Fibroblast of skin of left quadriceps (primary cell): ENCODE data around the gene FAM131B.

Experiments
- DNase-seq, 2 experiments: peaks; one replicate each; pipeline ENCODE4 v3.0.0-alpha.2; 2013; ENCODE audit warnings: low read depth in 2 of 2

Gene FAM131B

DNA sequence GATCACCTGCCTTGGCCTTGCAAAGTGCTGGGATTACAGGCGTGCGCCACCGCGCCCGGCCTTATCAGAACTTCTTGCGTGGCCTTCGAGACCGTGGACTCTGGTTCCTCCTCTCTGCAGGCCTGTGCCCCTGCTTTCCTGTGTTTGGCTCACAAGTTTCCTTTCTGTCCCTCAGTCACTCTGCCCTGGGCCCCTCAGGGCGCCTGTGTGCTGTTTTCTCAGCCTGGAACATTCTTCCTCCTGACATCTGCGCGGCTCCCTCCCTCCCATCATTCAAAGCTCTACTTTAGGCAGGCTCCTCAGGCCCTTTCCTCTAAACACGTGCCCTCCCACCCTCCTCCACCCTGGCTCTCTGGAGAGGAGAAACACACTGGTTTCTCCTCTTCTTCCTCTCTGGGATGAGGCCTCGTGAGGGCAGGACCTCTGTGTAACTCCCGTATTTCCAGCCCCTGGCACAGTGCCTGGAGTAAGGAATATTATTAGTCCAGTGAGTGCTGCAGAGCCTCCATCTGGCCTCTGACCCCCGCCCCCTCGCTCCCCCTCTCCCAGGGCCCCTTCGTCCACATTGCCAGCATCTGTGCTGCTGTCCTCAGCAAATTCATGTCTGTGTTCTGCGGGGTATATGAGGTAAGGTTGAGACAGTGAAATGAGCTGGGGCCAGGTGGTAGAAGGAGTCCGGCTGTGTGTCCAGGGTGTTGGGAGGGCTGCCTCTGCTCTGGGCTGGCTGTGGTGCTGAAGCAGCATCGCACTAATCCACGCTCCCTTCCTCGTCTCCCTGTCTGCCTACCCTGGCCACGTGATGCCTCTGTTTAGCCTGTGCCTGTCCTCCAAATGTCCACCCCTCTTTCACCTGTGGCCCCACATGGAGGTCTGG, 39.5 kb downstream of the FAM131B start:
- no peak for DNase-seq

DNA sequence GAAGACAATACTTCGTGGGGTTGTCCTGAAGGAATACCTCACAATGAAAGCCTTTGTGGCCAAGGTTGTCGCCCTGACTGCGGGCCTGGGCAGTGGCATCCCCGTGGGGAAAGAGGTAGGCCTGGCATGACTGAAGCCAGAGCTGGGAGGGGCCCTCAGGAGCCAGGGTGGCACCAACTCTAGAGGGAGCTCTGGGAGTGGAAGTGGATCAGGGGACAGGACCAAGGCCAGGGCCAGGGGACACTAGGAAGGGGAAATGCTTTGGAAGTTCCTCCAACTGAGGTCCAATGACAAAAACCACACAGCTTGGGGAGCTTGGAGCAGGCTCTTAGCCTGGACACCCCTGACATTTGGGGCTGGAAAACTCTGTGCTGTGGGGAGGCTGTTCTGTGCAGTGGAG, 40.8 kb downstream of the FAM131B start:
- DNase-seq, result no peak

DNA sequence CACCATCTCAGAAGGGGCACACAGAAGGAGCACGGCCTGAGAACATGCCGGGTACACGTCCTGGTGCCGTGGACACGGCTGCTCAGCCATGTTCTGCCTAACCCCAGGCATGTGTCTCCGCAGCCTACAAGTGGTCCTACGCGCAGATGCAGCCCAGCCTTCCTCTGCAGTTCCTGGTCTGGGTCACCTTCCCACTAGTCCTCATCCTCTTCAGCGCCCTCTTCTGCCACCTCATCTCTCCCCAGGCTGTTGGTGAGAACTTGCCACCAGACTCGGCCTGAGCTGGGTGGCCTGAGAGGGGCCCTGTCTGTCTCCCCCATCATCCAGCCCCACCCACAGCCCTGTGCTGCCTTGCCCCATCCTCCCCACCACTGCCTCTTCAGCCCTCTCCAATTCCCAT, 41.3 kb downstream of the FAM131B start:
- no peak for DNase-seq

DNA sequence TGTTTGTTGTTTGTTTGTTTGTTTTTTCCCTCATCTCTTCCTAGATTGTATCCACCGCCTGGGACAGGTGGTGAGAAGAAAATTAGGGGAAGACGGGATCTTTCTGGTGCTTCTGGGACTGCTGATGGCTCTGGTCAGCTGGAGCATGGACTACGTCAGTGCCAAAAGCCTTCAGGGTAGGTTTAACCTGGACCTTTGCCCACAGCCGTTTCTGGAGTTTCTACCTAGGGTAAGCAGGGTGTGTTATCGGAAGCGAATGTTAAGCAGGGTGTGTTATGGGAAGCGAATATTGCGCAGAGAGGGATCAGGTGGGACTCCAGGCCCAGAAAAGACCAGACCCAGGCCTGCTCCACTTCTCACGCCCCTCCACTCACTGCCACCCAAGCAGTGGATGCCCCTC, 41.9 kb downstream of the FAM131B start:
- DNase-seq, result no peak

DNA sequence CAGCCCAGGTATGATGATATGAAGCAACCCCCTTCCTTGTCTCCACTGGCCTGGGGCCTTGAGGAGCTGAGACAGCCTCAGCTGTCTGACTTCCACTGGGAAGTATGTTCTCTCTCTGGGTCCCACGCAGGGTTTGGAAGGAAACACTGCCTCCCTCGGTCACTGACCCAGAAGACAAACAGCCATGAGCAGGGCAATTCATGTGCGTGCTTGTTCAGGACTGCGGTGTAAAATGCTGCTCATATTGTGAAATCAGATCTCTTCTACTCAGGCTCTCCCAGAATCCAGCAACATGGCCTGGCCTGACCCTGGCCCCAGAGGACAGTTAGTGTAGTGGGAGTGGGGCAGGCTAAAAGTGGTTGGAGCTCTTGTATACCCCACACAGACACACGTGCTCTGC, 43.9 kb downstream of the FAM131B start:
- peak in 1 of 2 experiments; percentile 18 for DNase-seq

DNA sequence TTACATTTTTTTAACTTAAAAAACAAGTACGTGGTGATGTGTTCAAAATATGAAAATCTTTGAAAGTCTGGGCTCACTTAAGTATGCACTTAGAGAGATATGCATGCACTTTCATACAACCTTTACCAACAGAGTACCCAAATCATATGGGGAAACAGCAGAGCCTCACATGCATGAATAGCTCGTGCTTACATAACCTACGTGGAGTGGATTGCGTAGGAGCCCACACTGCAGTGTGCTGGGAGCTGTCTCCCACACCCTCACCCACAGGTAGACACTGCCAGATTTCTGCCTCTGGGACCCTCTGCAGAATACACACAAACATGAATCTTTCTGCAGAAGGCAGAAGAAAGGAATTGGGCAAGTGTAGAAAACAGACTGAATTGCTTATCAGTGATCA, 46.0 kb downstream of the FAM131B start:
- no peak for DNase-seq

DNA sequence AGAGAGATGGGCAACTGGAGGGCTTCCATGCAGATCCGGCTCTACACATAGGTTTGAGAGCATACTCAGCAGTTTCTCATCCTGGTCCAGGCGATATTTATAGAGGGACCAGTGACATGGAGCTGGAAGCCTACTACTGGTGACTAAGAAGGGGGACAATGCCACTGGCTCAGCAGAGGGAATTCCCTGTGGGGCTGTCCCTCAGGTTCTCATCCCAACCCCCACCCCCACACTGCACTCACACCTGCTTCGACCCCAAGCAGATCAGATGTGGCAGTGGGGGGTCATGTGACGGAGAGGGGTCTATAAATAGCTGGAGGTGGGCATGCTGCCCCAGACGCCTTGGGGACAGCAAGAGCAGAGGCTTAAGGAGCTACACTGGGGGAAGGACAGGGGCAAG, 46.7 kb downstream of the FAM131B start, which contains the start of gene CLCN1:
Gene CLCN1, plus strand, starts transcription at position 336 of the 400 bp plus-strand sequence. CDS start 102 bp downstream, outside the sequence.
- no peak for DNase-seq

DNA sequence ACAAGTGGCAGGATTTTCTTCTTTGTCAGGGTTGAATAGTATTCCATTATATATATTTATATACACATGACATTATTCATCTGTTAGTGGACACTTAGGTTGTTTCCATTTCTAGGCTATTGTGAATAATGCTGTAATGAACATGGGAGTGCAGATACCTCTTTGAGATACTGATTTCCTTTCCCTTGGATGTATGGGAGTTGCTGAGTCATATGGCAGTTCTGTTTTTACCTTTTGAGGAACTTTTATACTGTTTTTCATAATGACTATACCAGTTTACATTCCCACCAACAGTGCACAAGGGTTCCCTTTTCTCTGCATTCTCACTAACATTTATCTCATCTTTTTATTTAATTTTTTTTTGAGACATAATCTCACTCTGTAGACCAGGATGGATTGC, 48.4 kb downstream of the FAM131B start:
- DNase-seq, result no peak

DNA sequence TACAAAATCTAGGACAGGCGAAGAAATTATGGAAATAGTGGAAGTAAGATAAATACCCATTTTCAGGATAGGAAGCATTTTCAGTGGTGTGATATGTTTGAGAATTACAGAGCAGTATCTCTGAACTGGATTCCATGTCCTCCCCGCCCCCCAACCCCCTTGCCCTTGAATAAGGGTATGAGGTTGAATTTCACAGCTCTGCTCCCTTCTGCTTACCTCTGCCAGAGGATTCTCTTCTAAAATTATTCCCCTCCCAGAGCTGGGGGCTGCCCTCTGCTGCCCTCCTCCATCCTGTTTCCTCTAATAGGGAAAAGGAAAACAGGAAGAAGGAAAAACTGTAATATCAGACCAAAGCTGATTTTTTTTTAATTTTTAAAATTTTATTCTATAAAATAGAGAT, 53.9 kb downstream of the FAM131B start:
- no peak for DNase-seq

DNA sequence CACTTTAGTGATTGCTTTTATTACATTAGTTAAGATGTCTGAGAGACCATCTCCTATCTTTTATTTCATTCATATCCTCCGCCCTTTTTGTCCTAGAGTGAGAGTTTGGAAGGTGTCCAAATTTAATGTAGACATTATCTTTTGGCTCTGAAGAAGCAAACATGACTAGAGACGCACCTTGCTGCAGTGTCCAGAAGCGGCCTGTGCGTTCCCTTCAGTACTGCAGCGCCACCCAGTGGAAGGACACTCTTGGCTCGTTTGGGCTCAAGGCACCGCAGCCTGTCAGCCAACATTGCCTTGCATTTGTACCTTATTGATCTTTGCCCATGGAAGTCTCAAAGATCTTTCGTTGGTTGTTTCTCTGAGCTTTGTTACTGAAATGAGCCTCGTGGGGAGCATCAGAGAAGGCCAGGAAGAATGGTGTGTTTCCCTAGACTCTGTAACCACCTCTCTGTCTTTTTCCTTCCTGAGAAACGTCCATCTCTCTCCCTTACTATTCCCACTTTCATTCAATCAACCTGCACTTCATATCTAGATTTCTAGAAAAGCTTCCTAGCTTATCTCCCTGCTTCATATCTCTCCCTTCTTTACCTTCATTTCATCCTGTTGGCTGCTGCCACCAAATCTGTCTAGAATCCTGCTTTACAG, 57.0 kb downstream of the FAM131B start:
- DNase-seq, result no peak

DNA sequence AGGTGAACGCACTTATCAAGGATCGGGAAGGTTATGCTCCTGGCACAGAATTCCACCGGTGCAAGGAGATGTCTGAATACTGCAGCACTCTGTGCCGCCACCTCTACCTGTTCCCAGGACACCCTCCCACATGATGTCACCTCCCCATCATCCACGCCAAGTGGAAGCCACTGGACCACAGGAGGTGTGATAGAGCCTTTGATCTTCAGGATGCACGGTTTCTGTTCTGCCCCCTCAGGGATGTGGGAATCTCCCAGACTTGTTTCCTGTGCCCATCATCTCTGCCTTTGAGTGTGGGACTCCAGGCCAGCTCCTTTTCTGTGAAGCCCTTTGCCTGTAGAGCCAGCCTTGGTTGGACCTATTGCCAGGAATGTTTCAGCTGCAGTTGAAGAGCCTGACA, 57.6 kb downstream of the FAM131B start:
- DNase-seq, result no peak

DNA sequence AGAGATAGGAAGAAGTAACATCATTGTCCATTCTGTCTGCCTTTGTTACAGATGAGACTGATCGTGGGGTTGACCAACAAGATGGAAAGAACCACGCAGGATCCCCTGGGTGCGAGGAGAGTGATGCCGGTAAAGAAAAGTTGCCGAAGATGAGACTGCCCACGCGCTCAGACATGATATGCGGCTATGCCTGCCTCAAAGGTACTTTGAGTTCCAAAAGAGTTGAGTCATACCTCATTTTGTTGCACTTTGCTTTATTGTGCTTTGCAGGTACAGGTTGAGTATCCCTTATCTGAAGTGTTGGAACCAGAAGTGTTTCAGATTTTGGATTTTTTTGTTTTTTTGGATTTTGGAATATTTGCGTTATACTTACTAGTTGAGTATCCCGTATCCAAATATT, 58.8 kb downstream of the FAM131B start:
- no peak for DNase-seq
